Measurements from ENCODE around the gene NXPH3.

The NXPH3 gene

GRCh38 chr17:49576917-49577649 is 1.4 kb downstream of the NXPH3 start:
- no peak for DNase-seq (ENCODE audit: low read depth)
- H3K4me3 ChIP-seq (ENCODE audit: control insufficient read depth, low read depth, low read length): peak overlapping the region; percentile 89
- TF ChIP-seq CTCF (IDR thresholded peaks at IDR 0.05; ENCODE audit: control insufficient read depth, insufficient read depth, low read depth, low read length, missing control alignments): no peak

- DNase-seq (ENCODE audit: low read depth): no peak
- H3K4me3 ChIP-seq (ENCODE audit: control insufficient read depth, low read depth, low read length): no peak overlapping the region
- no peak for TF ChIP-seq CTCF (IDR thresholded peaks at IDR 0.05; ENCODE audit: control insufficient read depth, insufficient read depth, low read depth, low read length, missing control alignments)
Observed at GRCh38 chr17:49577650-49577934, 1.9 kb downstream of the NXPH3 start.

- no peak for TF ChIP-seq CTCF (IDR thresholded peaks at IDR 0.05; ENCODE audit: control insufficient read depth, insufficient read depth, low read depth, low read length, missing control alignments)
- H3K4me3 ChIP-seq (ENCODE audit: control insufficient read depth, low read depth, low read length): no peak overlapping the region
- DNase-seq (ENCODE audit: low read depth): no peak
Observed at GRCh38 chr17:49577963-49578362, 2.3 kb downstream of the NXPH3 start.

GRCh38 chr17:49578414-49578813 is 2.7 kb downstream of the NXPH3 start:
- no peak for TF ChIP-seq CTCF (IDR thresholded peaks at IDR 0.05; ENCODE audit: control insufficient read depth, insufficient read depth, low read depth, low read length, missing control alignments)
- no peak overlapping the region for H3K4me3 ChIP-seq (ENCODE audit: control insufficient read depth, low read depth, low read length)
- no peak for DNase-seq (ENCODE audit: low read depth)

- no peak for TF ChIP-seq CTCF (IDR thresholded peaks at IDR 0.05; ENCODE audit: control insufficient read depth, insufficient read depth, low read depth, low read length, missing control alignments)
- no peak overlapping the region for H3K4me3 ChIP-seq (ENCODE audit: control insufficient read depth, low read depth, low read length)
- no peak for DNase-seq (ENCODE audit: low read depth)
Observed at GRCh38 chr17:49578952-49579500, 3.4 kb downstream of the NXPH3 start.

GRCh38 chr17:49579522-49579921 is 3.9 kb downstream of the NXPH3 start:
- TF ChIP-seq CTCF (IDR thresholded peaks at IDR 0.05; ENCODE audit: control insufficient read depth, insufficient read depth, low read depth, low read length, missing control alignments): no peak
- H3K4me3 ChIP-seq (ENCODE audit: control insufficient read depth, low read depth, low read length): no peak overlapping the region
- DNase-seq (ENCODE audit: low read depth): no peak

Measured in AG09309 (cell line).